Right ventricle myocardium inferior (tissue), 1 donor: ENCODE measurements around the gene SFMBT2. TPM values are rescaled to one million over a fixed set of nuclear protein-coding genes. Genes with fewer than 3 reads are reported as not detected.
A peak's percentile ranks its signal among the peaks of the same experiment; 100 is the strongest.
"Not testable (repeated sequence)": the region's sequence is repeated elsewhere in the genome, so short reads cannot be mapped to it uniquely, and the experiment has no call there.

ENCODE experiments used
- ATAC-seq: fragments of 200-7000 bp; cut with Tn5 transposase; one replicate; pipeline ENCODE4 v1.9.1; 2020; ENCODE audit warnings: mild to moderate bottlenecking, moderate library complexity
- DNase-seq: peaks from one replicate; pipeline ENCODE4 v3.0.0; 2021; ENCODE audit errors: missing footprints
- intact Hi-C: fragments of 100-400 bp; cut with DNase I; formaldehyde crosslinking; loops from one replicate; pipeline ENCODE4 v1.11.0; 2022
- total RNA-seq: library from RNA; stranded (reverse); fragmentation: NEBNext Ultra II Directional; extraction: Animal tissue kit (Norgen Biotek cat#: 25700); gene quantifications from one replicate; pipeline ENCODE4 v1.2.1, GENCODE V29; 2021
- donor health status: DM: no; HTN: yes; CAD: no; lungs with severe emphysema.

The SFMBT2 gene
- total RNA-seq, 1 donor from 2014 or later, result 9.6 TPM

DNA sequence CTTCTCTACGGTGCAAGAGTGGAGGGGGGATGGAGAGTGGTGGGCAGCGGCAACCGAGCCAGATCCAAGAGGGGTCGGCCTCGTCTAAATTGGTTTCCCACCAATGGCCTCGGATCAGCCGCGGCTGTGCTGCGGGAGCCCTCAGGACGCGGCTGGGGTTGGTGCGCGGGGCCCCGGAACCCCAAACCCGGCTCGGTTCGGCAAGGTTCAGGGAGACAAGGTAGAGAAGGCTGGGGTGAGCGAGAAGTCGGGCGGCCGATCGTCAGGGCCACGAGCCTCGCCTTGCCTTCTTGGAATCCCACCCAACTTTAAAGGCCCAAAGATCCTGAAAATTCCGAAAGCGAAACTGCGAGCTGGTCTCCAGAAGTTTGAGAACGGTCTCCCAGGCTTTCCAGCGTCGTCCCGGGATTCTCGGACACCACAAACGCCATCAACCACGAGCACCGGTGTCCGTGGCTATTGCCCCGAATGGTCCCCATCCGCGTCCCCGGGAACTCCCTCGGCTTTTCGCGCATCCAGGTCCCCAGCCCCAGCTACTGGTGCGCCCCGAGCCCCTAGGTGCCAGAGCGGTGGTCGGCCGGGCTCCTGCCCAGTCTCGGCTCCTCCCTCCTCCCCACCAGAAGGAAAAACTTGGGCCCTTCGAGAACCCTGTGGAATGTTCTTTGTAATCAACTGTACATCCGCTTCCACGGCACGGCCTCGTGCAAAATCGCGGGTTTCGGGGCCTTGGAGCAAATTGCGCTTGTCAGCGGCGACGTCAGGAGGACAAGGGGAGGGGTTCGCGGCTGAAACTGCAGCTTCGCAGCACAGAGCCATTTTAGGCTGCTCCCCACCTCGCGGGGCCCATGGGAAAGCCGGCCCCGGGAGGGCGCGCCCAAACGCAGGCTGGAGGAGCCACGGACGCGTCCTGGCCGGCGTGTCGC lies 3.2 kb downstream of the SFMBT2 start:
- intact Hi-C loops, result loop anchor here (2.0 to 5.0 kb wide), 2 partner anchors 67 to 200 kb away; no protein-coding TSS in a partner anchor
- ATAC-seq (peak; percentile 6), DNase-seq (peak; percentile 75)

DNA sequence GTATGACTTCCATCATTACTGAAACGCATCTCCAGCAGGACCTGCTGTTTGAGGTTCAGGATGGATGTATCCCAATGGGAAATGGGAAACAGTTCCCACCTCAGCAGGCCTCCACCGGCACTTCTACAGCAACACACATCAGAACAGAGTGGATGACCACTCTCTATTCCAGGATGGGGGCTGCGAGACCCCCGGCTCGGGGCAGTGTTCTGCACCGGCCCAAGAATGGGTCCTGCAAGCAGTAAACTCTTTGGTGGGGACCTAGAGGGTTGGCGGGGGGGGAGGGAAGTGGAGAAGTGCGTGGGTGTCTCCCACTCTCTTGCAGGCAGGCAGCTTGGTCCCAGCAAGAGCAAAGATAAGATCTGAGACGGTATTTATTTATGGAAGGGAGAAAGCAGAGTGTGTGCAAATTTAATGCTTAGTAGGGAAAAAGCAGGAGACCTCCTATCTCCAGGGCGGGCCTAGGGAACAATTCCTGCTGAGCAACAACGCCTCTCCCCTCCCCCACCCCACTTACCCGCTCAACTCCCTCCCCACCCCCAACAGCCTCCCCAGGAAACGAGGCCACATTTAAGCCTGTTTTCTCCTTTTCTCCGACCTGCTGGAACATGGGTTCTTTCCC lies 4.0 kb downstream of the SFMBT2 start:
- intact Hi-C loops, result loop anchor here (5.0 kb wide), 1 partner anchor 200 kb away; no protein-coding TSS in a partner anchor

DNA sequence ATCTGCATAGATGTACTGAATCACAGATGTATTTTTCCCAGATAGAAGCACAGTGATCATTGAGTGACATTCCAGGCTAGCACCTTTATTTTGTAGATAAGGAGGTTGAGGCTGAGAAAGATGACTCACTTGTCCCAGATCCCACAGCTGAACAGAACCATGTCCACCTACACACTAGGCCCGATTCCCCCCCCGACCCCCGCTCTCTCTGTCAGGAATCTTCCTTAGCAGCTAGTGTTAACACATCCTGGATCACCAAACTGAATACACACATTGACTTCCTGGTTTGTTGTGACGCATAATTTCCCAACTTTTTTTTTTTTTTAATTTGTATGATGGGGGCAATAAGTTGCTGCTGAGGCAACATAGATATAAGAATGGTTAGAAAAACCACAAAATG lies 5.2 kb downstream of the SFMBT2 start:
- no peak for DNase-seq
- no peak for ATAC-seq
- intact Hi-C loops, result loop anchor here (5.0 kb wide), 1 partner anchor 198 kb away; no protein-coding TSS in a partner anchor

More for the DNA sequence above, 4.0 kb downstream of the SFMBT2 start:
- no peak for DNase-seq
- no peak for ATAC-seq

DNA sequence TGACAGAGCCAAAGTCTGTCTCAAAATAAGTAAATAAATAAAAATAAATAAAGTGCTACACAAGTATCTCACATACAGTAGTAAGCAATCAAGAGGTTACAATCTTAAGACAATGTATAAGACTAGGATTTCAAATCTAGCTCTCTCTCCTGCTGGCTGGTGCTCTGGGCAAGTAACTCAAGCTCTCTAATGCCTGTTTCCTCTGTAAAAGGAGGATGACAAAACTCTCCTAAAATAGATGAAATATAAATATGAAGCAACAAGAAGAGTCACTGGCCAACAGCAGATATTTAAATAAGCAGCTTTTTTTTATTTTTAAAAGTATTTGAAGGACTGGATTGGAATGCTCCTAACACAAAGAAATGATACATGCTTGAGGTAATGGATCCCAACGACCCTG lies 7.2 kb downstream of the SFMBT2 start:
- intact Hi-C loops, result no loop called here
- ATAC-seq, result no peak
- no peak for DNase-seq

DNA sequence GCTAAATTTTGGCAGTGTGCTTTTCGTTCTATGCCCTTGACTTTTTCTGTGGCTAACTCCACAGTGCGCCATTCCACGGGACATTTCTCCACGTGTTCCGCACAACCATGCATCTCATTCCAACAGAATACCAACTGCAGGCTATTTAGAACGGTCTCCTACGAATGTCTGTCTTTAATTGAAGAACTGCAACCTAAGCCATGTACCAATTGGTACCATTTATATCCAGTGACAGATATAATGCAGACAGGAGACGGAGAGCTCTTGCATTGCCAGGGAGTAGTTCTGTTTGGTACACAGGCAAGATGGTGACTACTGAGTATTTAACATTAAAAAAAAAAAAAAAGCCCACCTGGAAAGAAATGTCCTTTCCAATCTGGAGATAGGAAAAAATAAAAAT lies 9.1 kb downstream of the SFMBT2 start:
- intact Hi-C loops, result loop anchor here (2.0 kb wide), 2 partner anchors 55 to 141 kb away; no protein-coding TSS in a partner anchor
- ATAC-seq (no peak), DNase-seq (no peak)

DNA sequence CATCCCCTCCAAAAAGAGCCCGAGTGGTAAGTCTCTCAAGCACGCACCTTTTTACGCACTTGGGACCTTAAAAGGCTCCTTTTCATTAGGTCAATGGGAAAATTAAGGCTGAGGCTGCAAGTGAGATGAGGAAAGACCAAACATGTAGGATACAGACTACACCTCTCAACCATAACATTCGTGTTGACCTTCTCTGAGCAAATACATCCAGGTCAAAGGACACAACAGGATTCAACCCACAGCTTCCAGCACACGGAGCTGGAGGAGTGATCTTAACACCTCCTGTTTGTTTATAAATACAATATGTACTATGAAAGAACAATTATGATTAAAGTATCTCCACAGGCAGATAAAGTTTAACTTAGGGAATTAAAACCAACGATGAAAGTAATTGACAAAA lies 9.7 kb downstream of the SFMBT2 start:
- DNase-seq (no peak), ATAC-seq (no peak)
- intact Hi-C loops, result loop anchor here (2.0 kb wide), 2 partner anchors 54 to 140 kb away; no protein-coding TSS in a partner anchor

DNA sequence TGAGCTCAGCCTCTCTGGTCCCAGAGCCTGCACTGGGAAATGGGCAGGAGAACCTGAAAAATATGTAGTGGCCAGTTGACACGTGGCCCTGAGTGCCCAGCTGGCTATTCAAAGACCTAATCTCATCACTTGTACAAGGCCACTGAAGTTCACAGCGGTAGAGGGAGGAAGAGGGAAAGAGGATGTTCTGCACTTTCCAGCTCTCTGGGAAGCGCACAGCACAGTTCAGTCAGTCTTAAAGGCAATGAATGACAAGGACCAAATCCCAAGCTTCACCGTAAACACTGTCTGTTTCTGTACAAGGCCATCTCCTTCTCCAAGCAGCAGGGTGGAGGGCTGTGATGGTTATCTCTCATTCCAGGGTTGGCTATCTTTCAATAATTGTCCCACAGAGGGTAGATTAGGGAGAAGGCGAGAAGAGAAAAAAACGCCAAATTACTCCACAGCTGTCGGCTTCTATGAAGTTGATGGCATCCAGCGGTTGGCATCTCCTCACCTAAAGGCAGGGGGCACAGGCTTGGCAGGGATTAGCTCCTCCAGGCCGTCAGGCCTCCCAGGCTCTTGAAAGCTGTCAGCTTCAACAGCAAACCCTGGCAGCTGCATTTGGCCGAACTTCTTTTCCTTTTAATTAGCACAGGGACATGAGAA lies 10.6 kb downstream of the SFMBT2 start:
- DNase-seq, result no peak
- intact Hi-C loops, result loop anchor here (2.0 kb wide), 2 partner anchors 53 to 139 kb away; no protein-coding TSS in a partner anchor
- peak; percentile 70 for ATAC-seq

DNA sequence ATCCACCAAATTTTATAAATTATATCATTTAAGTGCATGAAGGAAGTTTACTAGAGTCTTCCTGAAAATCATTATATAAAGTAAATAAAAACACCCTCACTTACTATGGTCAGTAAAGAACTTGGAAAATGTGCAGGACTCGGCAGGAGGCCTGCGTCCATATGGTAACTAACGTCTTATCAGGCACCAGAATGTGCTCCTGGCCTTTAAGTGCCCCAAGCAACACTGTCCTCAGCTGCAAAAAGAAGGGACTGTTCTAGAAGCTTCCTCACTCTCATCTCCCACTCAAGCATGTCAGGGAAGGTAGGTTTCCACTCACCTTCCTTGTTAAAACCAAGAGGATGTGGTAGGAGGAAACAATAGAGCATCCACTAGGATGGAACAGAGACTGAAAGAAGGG lies 11.3 kb downstream of the SFMBT2 start:
- no peak for DNase-seq
- intact Hi-C loops, result no loop called here
- ATAC-seq, result no peak

DNA sequence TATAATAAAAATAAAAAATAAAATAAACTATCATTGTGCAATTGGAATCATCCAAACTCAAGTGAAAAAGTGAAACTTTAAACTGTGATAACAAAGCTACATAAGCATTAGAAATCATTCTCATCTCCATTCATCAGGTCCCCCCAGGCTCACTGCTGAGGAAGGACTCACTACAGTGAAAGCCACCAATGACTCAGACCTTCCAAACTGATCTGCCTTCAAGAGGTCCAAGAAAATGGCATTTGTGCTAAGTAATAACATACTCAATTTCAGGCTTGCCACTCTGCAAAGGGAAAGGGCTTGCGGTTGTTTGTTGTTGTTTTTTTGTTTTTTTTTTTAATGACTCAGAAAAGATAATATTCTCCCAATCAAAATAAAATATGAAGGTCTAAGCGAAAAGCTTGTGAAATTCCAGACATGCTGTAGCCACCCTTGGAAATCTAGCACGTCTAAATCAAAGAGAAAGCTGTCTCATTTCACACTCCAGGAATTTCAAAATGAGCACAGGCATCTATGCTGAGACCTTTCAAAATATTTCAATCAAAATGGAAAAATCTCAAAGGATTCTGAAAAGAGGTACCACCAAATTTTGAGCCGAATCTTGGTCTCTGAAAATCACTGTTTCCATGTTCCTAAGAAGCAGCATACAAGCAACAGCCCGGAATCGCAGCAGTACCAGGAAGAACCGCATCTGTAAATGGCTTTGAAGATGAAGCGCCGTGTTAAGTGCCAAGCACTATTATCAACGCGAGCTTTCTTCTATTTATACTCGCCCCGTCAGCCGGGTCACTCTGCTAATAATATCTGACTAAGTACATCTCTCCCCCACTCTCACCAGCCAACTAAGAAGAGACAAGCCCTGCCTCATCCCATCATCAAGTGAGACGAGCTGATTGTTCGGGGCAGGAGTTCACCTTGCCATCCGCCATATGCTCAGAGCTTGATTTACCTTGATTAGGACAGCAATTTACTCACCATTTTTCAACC lies 13.5 kb downstream of the SFMBT2 start:
- intact Hi-C loops, result no loop called here
- ATAC-seq (peak; percentile 83), DNase-seq (no peak)

DNA sequence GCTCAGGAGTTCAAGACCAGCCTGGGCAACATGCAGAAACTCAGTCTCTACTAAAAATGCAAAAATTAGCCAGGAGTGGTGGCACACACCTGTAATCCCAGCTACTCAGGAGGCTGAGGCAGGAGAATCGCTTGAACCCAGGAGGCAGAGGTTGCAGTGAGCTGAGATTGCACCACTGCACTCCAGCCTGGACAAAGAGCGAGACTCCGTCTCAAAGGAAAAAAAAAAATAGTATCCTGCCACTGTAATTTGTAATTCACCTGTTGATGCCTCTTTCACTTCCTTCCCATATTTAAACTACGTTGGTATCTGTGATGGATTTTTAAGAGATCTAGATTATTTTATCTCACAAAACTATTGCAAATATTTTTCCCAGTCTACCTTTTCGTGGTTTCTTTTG lies 18.5 kb downstream of the SFMBT2 start:
- DNase-seq, ATAC-seq, intact Hi-C loops: not testable (repeated sequence)

DNA sequence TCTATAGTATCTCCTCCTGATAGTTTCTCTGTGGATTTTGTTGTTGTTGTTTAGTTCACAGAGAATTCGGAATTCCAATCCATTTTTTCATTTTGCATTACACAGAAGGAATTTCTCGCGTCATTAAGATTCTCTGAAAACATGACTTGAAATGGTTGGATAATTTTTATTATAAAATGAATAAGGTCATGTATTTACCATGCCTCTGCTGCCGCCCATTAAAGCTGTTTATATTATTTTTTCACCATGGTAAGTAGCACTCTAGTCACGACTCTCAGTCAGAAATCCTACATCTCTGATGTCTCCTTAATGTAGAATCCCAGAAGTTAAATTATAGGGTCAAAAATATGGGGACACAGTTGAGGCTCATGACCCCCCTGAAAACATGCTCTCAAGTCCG lies 19.1 kb downstream of the SFMBT2 start:
- ATAC-seq, result no peak
- intact Hi-C loops, result no loop called here
- DNase-seq, result no peak

DNA sequence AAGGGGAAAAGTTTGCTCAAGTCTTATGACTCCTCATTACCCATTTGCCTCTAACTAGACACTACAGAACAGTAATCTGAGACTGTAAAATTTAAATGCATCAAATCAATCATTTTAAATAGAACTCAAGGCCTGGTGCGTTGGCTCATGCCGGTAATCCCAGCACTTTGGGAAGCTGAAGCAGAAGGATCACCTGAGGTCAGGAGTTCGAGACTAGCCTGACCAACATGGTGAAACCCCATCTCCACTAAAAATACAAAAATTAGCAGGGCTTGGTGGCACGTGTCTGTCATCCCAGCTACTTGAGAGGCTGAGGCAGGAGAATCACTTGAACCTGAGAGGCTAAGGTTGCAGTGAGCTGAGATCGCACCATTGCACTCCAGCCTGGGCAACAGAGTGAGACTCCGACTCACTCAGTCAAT lies 20.1 kb downstream of the SFMBT2 start:
- ATAC-seq, intact Hi-C loops, DNase-seq: not testable (repeated sequence)

DNA sequence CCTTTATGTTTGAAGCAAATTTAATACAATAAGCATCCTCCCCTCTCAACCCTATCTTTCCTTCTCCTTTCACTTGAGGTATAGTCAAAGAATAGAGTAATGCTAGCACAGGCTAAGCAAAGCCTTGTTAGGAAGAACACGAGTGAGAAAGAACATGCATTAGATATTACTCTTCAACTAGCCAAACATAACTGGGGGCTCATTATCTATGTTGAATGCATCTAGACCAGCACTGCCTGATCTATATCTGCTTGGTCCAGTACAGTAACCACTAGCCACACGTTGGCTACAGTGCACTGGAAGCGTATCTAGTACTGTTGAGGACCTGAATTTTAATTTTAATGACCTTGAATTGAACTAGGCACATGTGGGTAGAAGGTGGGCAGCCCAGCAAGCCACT lies 21.0 kb downstream of the SFMBT2 start:
- DNase-seq, result no peak
- intact Hi-C loops, result no loop called here
- ATAC-seq, result no peak

DNA sequence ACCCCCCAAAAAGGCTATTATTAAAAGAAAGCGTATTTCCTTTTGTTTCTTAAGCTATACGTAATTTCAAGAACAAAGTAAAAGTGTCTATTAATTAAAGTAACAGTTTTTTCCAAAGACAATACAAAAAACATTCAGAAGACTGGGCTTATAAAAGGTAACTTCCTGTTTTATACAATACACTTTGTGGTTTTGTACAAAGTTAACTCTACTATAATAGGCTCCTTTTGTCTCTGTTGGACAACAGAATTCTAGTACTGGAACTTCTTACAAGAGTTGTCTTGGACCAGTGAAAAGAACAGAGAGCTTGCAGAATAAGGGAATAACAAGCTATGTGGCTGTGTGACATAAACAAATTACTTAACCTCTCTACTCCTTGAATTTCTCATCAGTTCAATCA lies 21.5 kb downstream of the SFMBT2 start:
- ATAC-seq (no peak), DNase-seq (no peak)
- intact Hi-C loops, result no loop called here

DNA sequence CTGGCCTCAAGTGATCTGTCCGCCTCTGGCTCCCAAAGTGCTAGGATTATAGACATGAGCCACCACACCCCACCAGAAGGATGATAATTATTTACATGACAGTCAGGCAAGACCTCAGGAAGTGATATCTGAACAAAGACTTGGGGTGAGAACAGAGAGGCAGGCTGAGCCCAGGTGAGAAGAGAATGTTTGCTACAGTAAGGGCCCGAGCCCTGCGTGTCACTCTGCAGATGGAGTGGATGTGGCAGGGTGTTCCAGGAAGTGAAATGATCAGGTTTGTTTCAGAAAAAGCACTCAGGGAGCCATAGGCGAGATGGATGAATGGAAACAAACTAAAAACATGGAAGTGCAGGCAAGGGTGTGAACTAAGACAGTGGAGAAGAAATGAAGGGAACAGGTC lies 22.2 kb downstream of the SFMBT2 start:
- DNase-seq (no peak), ATAC-seq (no peak)
- intact Hi-C loops, result no loop called here

DNA sequence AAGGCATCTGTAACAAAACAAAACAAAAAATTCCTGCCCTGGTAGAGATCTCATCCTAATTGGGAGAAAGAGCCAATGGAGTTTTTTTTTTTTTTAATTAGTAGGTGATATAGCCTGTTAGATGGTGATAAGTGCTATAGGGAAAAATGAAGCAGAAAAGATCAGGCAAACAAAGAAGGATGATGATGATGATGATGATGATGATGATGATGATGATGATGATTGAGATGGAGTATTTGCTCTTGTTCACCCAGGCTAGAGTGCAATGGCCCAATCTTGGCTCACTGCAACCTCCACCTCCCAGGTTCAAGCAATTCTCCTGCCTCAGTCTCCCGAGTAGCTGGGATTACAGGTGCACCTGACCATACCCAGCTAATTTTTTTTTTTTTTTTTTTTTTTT lies 22.7 kb downstream of the SFMBT2 start:
- ATAC-seq, intact Hi-C loops, DNase-seq: not testable (repeated sequence)

DNA sequence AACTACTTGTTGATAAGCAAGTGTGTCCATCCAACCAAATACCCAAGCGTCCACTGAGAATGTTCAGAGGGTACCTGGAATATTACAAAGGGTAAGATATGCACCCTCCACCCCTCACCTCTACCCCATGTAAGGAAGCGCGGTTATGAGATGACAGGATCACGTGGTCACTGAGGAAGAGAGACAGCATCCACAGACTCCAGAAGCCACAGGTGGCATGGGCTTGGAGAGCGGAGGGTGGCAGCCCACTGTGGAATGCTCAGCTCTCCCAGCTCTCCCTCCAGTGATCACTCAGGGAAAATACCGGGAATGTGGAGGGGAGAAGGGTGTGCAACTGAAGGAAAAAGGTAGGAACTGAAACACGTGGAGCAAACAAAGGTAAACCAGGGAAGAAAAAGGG lies 25.7 kb downstream of the SFMBT2 start:
- intact Hi-C loops, result no loop called here
- peak; percentile 35 for ATAC-seq

DNA sequence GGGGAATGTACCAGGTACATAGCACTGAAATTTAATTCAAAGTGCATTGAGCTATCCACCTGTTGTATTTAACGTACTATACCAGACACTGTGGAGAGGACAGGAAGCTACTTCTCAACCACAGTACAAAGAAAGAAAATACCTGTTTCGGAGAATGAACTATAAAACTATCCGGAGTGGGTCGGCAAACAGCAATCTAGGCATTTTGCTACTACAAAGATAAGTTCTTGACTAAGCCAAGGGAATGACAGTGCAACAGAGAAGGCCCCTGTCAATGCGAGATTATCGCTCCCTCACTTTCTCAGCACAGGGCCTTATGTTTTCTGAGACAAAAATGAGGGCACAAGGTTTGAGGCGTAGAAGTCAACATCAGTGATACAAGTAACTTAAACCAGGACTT lies 27.4 kb downstream of the SFMBT2 start:
- ATAC-seq, result no peak
- intact Hi-C loops, result no loop called here

More for the DNA sequence above, 25.7 kb downstream of the SFMBT2 start:
- no peak for DNase-seq

More for the DNA sequence above, 27.4 kb downstream of the SFMBT2 start:
- no peak for DNase-seq
